Measurements from ENCODE around the gene ANKUB1. TPM values are rescaled to one million over a fixed set of nuclear protein-coding genes. Genes with fewer than 3 reads are reported as not detected.

The ANKUB1 gene
- total and polyA plus RNA-seq, 9 of the 15 experiments (the other 6 are each of a cell fraction or from before 2014, with no cell fraction given): not detected

GRCh38 chr3:149812606-149813366, 20.4 kb upstream of the ANKUB1 start, which contains the start of gene RNF13 (continued):
- TF ChIP-seq TOE1 (IDR thresholded peaks at IDR 0.05; ENCODE audit: borderline replicate concordance) (no peak), TOE1 (CRISPR knock-in tag; IDR thresholded peaks at IDR 0.05; ENCODE audit: borderline replicate concordance, low read depth) (no peak), NFYB (IDR thresholded peaks at IDR 0.05; ENCODE audit: extremely low read depth, insufficient read length) (peak; percentile 100), ZBTB2 (IDR thresholded peaks at IDR 0.05) (no peak), E2F6 (IDR thresholded peaks at IDR 0.05; ENCODE audit: borderline replicate concordance in 1 of 2, extremely low read depth in 1 of 2, insufficient read depth in 1 of 2, insufficient read length in 1 of 2, low read depth in 1 of 2, low read length in 1 of 2, poor library complexity in 1 of 2, severe bottlenecking in 1 of 2) (peak; percentile 66 to 78), YY1 (IDR thresholded peaks at IDR 0.05; ENCODE audit: borderline replicate concordance in 1 of 3, control insufficient read depth in 1 of 3, extremely low read depth in 1 of 3, insufficient read depth in 3 of 3, insufficient read length in 1 of 3, insufficient replicate concordance in 2 of 3, low read depth in 1 of 3, low read length in 2 of 3) (peak in 2 of 3 experiments; percentile 22 to 24), PHF20 (IDR thresholded peaks at IDR 0.05; ENCODE audit: partially characterized antibody) (peak; percentile 34), SUPT5H (IDR thresholded peaks at IDR 0.05) (peak; percentile 52; the same call in 1 of the 2 replicates), OTX1 (CRISPR knock-in tag; IDR thresholded peaks at IDR 0.05) (no peak), NRF1 (conservative IDR thresholded peaks at IDR 0.05 in 1 of 2, IDR thresholded peaks at IDR 0.05 in 1 of 2) (no peak), ATF1 (CRISPR knock-in tag; IDR thresholded peaks at IDR 0.05) (no peak), ATF1 (tag; IDR thresholded peaks at IDR 0.05) (peak; percentile 62), RBM25 (IDR thresholded peaks at IDR 0.05; ENCODE audit: low read depth, low read length, severe bottlenecking) (peak; percentile 96), SAFB2 (IDR thresholded peaks at IDR 0.05; ENCODE audit: borderline replicate concordance, low read depth, low read length, severe bottlenecking) (no peak), POLR2A (conservative IDR thresholded peaks at IDR 0.05) (peak; percentile 65), THAP7 (CRISPR knock-in tag; IDR thresholded peaks at IDR 0.05) (no peak)
